Renal cortex interstitium (tissue), 11 donors: ENCODE data around the gene PDGFB. TPM values are rescaled to one million over a fixed set of nuclear protein-coding genes. Genes with fewer than 3 reads are reported as not detected.

Source experiments
- DNase-seq, 11 donors: peaks; one replicate each; pipeline ENCODE4 v3.0.0-alpha.2; 2013; ENCODE audit warnings: low read depth in 9 of 11, low spot score in 4 of 11; ENCODE audit errors: extremely low read depth in 1 of 11
- polyA plus RNA-seq, 3 donors: library from polyadenylated mRNA; unstranded; fragments of 120-200 nt; gene quantifications; one replicate each; pipeline ENCODE4 v1.2.1, GENCODE V29; 2013; ENCODE audit not compliant: insufficient read length in 3 of 3

Gene PDGFB
- polyA plus RNA-seq, 3 donors: 11.3 to 15.9 (median 15.6) TPM

- no peak for DNase-seq
Observed at GRCh38 chr22:39282645-39283321, 38.0 kb upstream of the PDGFB start.

DNA sequence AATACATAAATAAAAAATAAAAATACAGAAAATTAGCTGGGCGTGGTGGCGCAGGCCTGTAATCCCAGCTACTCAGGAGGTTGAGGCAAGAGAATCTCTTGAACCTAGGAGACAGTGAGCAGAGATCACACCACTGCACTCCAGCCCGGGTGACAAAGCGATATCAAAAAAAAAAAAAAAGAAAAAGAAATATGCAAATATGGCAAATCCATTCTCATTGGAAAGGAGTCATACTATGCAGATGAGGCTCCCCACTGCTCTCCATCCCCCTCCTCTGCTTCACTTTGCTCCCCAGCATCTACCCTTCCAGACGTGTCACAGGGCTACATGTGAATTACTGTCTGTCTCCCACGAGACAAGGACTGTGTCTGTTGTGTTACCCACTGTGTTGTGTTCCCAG lies 36.3 kb upstream of the PDGFB start:
- DNase-seq: no peak

GRCh38 chr22:39280250-39280649 lies 35.5 kb upstream of the PDGFB start:
- DNase-seq: no peak

DNA sequence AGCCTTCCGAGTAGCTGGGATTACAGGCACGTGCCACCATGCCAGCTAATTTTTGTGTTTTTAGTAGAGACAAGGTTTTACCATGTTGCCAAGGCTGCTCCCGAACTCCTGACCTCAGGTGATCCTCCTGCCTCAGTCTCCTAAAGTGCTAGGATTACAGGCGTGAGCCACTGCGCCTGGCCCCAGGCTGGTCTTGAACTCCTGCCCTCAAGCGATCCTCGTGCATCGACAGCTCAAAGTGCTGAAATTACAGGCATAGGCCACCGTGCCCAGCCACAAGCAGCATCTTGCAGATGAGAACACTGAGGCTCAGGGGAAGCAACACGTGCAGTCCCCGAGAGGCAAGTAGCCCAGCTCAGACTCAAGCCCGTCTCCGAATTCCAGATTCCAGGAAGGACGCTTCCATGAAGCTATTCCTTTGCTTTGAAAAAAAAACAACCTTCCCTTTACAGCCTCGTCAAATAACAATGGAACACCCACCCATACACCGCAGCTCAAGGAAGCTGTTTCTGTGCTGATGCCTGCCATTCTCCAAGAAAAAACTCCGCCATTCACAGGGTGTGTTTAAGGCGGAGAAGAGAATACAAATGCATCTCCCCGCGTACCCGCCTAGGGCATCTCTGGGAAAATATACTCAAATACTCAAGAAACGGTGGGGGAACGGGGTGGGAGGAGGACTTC lies 34.5 kb upstream of the PDGFB start:
- DNase-seq: no peak

GRCh38 chr22:39278040-39278439 lies 33.3 kb upstream of the PDGFB start:
- no peak for DNase-seq

DNA sequence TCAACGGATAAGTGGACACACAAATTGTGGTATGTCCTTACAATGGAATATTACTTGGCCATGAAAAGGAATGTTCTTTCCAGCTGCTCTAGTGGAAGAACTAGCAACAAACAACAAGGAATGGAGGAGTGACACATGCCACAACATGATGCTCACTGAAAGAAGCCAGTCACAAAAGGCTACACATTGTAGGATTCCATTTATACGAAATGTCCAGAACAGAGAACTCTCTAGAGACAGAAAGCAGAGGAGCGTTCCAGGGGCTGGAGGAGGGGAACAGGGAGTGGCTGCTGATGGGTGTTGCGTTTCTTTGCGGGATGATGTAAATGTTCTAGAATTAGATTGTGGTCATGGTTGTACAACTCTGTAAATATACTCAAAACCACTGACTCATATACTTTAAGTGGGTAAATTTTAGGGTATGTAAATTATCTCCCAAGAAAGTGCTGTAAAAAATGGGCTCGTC lies 32.4 kb upstream of the PDGFB start:
- DNase-seq: no peak

- no peak for DNase-seq
Observed at GRCh38 chr22:39276440-39277141, 31.8 kb upstream of the PDGFB start.

- DNase-seq: no peak
Observed at GRCh38 chr22:39275814-39276439, 31.1 kb upstream of the PDGFB start.

- DNase-seq: no peak
Observed at GRCh38 chr22:39273950-39274887, 29.4 kb upstream of the PDGFB start.

DNA sequence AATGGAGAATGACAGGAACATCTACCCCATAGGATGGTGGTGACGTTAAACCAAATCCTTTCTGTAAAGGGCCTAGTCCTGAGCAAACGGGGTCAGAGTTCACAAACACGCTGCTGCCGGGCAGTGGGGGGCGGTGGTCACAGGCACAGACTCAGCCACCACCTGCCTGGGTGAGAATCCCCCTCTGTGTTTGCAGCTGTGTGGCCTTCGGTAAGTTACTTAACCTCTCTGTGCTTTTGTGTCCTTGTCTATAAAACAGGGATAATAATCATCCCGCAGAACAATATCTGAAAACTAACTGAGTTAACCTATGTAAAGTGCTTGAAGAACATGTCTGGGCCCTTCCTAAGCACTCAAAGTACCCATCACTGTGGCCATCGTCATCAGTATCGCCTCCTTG lies 26.0 kb upstream of the PDGFB start:
- DNase-seq: no peak

DNA sequence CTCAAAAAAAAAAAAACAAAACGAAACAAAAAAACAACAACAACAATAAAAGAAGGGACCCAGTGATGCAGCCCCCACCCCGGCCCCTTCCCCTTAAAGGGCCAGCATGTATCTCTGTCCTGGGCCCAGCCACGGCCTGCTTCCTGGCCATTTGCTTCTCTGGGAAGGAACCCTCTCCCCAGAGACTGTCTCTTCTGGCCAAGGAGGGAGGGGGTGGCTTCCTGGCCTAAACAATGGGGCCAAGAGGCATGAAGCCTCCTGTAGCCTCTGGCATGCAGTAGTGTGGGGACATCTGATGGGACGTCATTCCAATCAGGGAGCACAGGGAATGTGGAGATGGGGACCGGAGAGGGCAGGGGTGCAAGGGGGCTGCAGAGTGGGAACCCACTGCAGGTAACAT lies 25.5 kb upstream of the PDGFB start:
- DNase-seq: no peak

DNA sequence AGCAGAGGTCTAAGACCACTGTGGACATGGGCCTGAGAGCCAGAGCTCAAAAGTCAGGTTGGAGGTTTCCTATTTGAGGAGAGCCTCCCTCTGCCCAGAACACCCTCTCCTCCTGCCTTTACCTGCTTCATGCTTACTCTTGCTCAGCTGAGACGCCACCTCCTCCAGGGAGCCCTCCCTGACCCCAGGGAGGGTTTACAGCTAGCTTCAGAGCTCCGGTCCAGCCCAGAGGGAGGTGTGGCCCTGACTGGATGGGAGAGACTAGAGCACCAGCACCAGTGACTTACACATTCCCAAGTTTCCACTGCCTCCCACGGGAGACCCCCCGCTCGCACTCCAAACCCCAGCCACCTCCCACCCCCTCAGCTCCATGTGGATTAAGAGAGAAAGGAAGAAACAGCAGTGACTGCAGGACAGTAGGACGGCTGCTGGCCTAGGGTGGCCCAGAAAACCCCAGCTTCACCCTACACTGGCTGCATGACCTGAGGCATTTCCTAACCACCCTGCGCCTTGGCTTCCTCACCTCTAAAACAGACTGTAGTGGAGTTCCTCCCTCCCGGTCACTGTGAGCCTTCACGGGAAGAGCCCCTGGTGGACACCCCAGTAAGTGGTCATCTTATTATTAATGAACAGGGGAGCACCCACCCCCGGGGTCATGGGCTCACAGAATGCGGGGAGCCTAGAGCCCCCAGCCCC lies 24.5 kb upstream of the PDGFB start:
- no peak for DNase-seq

DNA sequence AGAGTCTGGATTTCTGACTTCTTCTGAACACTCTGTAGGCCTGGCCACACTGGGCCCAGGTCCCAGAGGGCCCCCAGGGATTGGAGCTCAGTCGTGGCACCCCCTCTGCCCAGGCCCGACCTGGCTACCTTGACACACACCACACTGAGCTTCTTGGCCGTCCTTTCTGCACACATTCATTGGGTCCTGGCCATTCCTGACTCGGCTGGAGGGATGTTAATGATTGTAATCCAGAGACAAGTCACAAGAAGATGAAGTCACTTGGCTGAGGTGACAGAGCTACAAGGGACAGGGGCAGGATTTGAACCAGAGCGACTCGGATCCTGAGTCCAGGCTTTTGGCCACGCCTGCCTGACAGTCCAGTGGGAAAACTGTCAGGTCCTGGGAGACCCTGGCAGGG lies 23.9 kb upstream of the PDGFB start:
- no peak for DNase-seq

- no peak for DNase-seq
Observed at GRCh38 chr22:39267974-39268373, 23.2 kb upstream of the PDGFB start.

DNA sequence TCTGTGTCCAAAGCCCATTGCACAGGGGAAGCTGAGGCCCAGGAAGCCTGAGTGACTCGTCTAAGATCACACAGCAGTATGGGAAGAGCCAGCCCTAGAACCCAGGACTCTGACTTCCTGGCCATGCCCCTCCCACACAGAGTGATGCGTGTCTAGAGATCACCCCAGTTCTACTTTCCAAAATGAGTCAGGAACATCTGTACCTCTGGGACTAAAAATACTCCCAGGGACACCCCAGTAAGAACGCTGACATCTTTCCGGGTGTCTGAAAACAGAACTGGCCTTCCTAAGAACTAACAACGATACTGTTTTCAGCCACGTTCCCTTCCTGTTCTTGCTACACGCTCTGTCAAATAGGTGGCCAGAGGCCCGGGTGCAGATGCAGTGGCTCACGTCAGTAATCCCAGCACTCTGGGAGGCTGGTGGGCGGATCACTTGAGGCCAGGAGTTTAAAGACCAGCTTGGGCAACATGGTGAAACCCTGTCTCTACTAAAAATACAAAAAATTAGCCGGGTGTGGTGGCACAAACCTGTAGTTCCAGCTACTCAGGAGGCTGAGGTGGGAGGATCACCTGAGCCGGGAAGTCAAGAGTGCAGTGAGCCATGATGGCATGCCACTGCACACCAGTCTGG lies 21.7 kb upstream of the PDGFB start:
- DNase-seq: no peak

DNA sequence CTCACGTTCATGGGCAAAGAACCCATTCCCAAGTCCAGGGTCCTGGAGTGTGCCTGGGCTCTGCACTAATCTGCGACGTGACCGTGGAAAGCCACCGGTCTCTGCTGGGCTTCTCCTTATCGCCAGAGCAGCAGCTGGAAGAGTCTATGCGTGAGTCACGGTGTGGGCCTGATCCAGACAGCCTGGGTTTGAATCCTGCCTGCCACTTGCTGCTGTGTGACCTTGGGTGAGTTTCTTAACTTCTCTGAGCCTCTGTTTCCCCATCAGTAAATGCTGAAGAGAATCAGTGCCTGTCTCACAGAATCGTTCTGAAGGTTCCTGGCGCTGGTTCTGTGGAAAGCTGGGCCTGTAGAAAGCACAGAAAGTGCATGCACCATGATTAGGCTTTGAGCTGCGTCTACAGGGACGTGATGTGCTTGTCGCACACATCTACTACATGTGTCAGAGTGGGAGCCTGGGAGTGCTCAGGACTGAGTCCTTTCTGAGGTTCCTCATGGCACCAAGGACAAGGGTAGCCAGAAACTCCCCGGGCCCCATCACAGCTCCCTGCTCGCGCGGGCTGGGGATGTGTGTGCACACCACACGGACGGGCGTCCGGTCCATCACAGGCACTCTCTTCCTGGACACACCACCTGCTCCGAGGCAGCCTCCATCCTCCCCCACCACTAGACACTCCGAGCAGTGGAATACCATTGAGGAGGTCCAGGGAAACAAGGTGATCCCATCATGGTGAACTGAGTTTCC lies 20.5 kb upstream of the PDGFB start:
- no peak for DNase-seq

DNA sequence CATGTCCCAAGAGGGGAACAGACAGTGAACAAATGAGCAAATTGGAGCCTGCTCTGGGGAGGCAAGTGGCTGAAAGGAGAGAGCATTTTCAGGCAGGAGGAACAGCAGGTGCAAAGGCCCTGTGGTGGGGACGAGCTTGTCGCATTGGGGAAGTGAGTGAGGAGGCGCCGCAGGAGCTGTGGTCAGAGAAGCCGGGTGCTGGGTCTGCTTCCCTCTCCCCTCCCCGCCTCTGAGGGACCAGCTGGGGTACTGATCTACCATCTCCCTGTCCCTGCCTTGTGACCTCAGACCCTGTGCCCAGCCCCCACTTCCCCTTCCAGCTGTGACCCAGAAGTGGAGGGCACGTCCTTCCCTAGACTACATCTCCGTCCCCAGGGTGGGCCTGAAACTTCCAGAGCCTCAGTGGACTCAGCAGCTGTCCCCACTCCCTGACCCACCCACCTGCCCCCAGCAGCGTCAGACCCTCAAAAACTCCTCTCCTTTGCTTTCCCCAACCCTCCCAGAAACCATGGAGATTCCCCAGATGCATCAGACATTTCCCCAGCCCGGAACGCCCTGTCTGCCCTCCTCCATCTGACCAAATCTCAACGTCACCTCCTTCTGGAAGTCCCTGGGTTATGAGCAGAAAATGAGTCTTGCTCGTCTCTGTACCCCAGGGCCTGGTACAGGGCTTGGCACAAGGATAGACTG lies 19.7 kb upstream of the PDGFB start:
- DNase-seq: no peak
